Dendritic cell treated with granulocyte-macrophage colony-stimulating factor and Interleukin-4, amounts not matched to agents 40 ng/mL and 50 ng/mL, for 4 days (primary cell): ENCODE measurements around the gene TBC1D3B.
"Not testable (repeated sequence)": the region's sequence is repeated elsewhere in the genome, so short reads cannot be mapped to it uniquely, and the experiment has no call there.

Experiments
- H3K27ac Mint-ChIP-seq: one replicate; pipeline ENCODE4 v1.8.0; 2022; ENCODE audit warnings: mild to moderate bottlenecking, mixed read lengths
- H3K27me3 Mint-ChIP-seq: one replicate; pipeline ENCODE4 v1.8.0; 2022; ENCODE audit warnings: mild to moderate bottlenecking, mixed read lengths
- H3K36me3 Mint-ChIP-seq: one replicate; pipeline ENCODE4 v1.8.0; 2022; ENCODE audit warnings: low read depth, mixed read lengths
- H3K4me1 Mint-ChIP-seq: one replicate; pipeline ENCODE4 v1.8.0; 2022; ENCODE audit warnings: low read depth, mixed read lengths
- H3K4me3 Mint-ChIP-seq: one replicate; pipeline ENCODE4 v1.8.0; 2022; ENCODE audit warnings: mild to moderate bottlenecking, moderate library complexity, mixed read lengths
- H3K9me3 Mint-ChIP-seq: one replicate; pipeline ENCODE4 v1.8.0; 2022; ENCODE audit warnings: mixed read lengths
- intact Hi-C: fragments of 100-400 bp; cut with micrococcal nuclease; formaldehyde crosslinking; loops from one replicate; pipeline ENCODE4 v1.15.0; 2022

Gene TBC1D3B

GRCh38 chr17:36176536-36176935 is at the start of gene TBC1D3B:
Gene TBC1D3B (minus strand): TSS chr17:36176636. CDS start chr17:36175050, 1,586 bp downstream.
- H3K4me1 Mint-ChIP-seq, H3K27me3 Mint-ChIP-seq, H3K9me3 Mint-ChIP-seq, H3K36me3 Mint-ChIP-seq, H3K4me3 Mint-ChIP-seq, intact Hi-C loops, H3K27ac Mint-ChIP-seq: not testable (repeated sequence)

- H3K9me3 Mint-ChIP-seq = peaks cover 16% of the 10 kb centered on the region
- H3K27me3 Mint-ChIP-seq, H3K4me3 Mint-ChIP-seq, H3K27ac Mint-ChIP-seq, intact Hi-C loops, H3K36me3 Mint-ChIP-seq, H3K4me1 Mint-ChIP-seq: not testable (repeated sequence)
Observed at GRCh38 chr17:36222967-36223366, 46.5 kb upstream of the TBC1D3B start.

GRCh38 chr17:36221581-36222100 is 45.2 kb upstream of the TBC1D3B start:
- H3K4me1 Mint-ChIP-seq, intact Hi-C loops, H3K36me3 Mint-ChIP-seq, H3K4me3 Mint-ChIP-seq, H3K27me3 Mint-ChIP-seq, H3K27ac Mint-ChIP-seq: not testable (repeated sequence)
- peaks cover 21% of the 10 kb centered on the region for H3K9me3 Mint-ChIP-seq

- H3K36me3 Mint-ChIP-seq, H3K27ac Mint-ChIP-seq, H3K4me1 Mint-ChIP-seq, intact Hi-C loops, H3K27me3 Mint-ChIP-seq, H3K4me3 Mint-ChIP-seq: not testable (repeated sequence)
- H3K9me3 Mint-ChIP-seq = peaks cover 21% of the 10 kb centered on the region
Observed at GRCh38 chr17:36220737-36221580, 44.5 kb upstream of the TBC1D3B start.

GRCh38 chr17:36219556-36219955 is 43.1 kb upstream of the TBC1D3B start:
- H3K27ac Mint-ChIP-seq, H3K27me3 Mint-ChIP-seq, H3K36me3 Mint-ChIP-seq, H3K4me3 Mint-ChIP-seq, intact Hi-C loops: not testable (repeated sequence)
- Mint-ChIP-seq H3K4me1 (peaks cover 16% of the 10 kb centered on the region), H3K9me3 (peaks cover 21% of the 10 kb centered on the region)

GRCh38 chr17:36215406-36216308 is 39.2 kb upstream of the TBC1D3B start:
- H3K4me3 Mint-ChIP-seq, intact Hi-C loops, H3K27me3 Mint-ChIP-seq, H3K36me3 Mint-ChIP-seq: not testable (repeated sequence)
- Mint-ChIP-seq H3K9me3 (peaks cover 21% of the 10 kb centered on the region), H3K4me1 (peaks cover 52% of the 10 kb centered on the region), H3K27ac (peak overlapping the region; percentile 19)

GRCh38 chr17:36214918-36215317 is 38.5 kb upstream of the TBC1D3B start:
- Mint-ChIP-seq H3K36me3 (peaks cover 6% of the 10 kb centered on the region), H3K4me3 (no peak overlapping the region), H3K27ac (peak overlapping the region; percentile 19), H3K9me3 (peaks cover 21% of the 10 kb centered on the region), H3K4me1 (peaks cover 60% of the 10 kb centered on the region), H3K27me3 (no peaks in the 10 kb centered on the region)
- intact Hi-C loops = loop anchor here (5.0 kb wide), 1 partner anchor 272 kb away; the partner anchor contains the start of gene ZNHIT3

GRCh38 chr17:36213695-36214094 is 37.3 kb upstream of the TBC1D3B start:
- Mint-ChIP-seq H3K27me3 (no peaks in the 10 kb centered on the region), H3K27ac (no peak overlapping the region), H3K4me1 (peaks cover 66% of the 10 kb centered on the region), H3K4me3 (no peak overlapping the region), H3K9me3 (peaks cover 13% of the 10 kb centered on the region), H3K36me3 (peaks cover 5% of the 10 kb centered on the region)
- intact Hi-C loops = loop anchor here (5.0 kb wide), 1 partner anchor 274 kb away; the partner anchor contains the start of gene ZNHIT3

GRCh38 chr17:36212966-36213365 is 36.5 kb upstream of the TBC1D3B start:
- no peak overlapping the region for H3K4me3 Mint-ChIP-seq
- no peak overlapping the region for H3K27ac Mint-ChIP-seq
- H3K27me3 Mint-ChIP-seq = no peaks in the 10 kb centered on the region
- peaks cover 66% of the 10 kb centered on the region for H3K4me1 Mint-ChIP-seq
- intact Hi-C loops = loop anchor here (5.0 kb wide), 1 partner anchor 274 kb away; the partner anchor contains the start of gene ZNHIT3
- H3K9me3 Mint-ChIP-seq = peaks cover 5% of the 10 kb centered on the region
- no peaks in the 10 kb centered on the region for H3K36me3 Mint-ChIP-seq

GRCh38 chr17:36212272-36212605 is 35.8 kb upstream of the TBC1D3B start:
- H3K4me1 Mint-ChIP-seq = peaks cover 70% of the 10 kb centered on the region
- intact Hi-C loops = loop anchor here (5.0 kb wide), 1 partner anchor 275 kb away; the partner anchor contains the start of gene ZNHIT3
- H3K9me3 Mint-ChIP-seq = no peaks in the 10 kb centered on the region
- H3K36me3 Mint-ChIP-seq = no peaks in the 10 kb centered on the region
- H3K27ac Mint-ChIP-seq = peak overlapping the region; percentile 82
- H3K27me3 Mint-ChIP-seq = peaks cover 2% of the 10 kb centered on the region
- peak overlapping the region; percentile 27 for H3K4me3 Mint-ChIP-seq

GRCh38 chr17:36211484-36212271 is 35.2 kb upstream of the TBC1D3B start:
- not testable (repeated sequence) for H3K9me3 Mint-ChIP-seq, H3K36me3 Mint-ChIP-seq, H3K27me3 Mint-ChIP-seq
- Mint-ChIP-seq H3K4me1 (peaks cover 76% of the 10 kb centered on the region), H3K27ac (peak overlapping the region; percentile 82), H3K4me3 (peak overlapping the region; percentile 62)
- intact Hi-C loops = loop anchor here (5.0 kb wide), 1 partner anchor 276 kb away; the partner anchor contains the start of gene ZNHIT3

GRCh38 chr17:36210439-36211211 is 34.2 kb upstream of the TBC1D3B start, which contains the start of gene CCL4L2:
Gene CCL4L2 (plus strand): TSS chr17:36211063.
- H3K27ac Mint-ChIP-seq = peak within 1 kb of the TSS; percentile 82
- not testable (repeated sequence) for H3K9me3 Mint-ChIP-seq, H3K27me3 Mint-ChIP-seq, H3K36me3 Mint-ChIP-seq
- intact Hi-C loops = loop anchor here (5.0 kb wide), 1 partner anchor 277 kb away; the partner anchor contains the start of gene ZNHIT3
- H3K4me1 Mint-ChIP-seq = peaks cover 82% of the 10 kb centered on the region
- peak within 1 kb of the TSS; percentile 62 for H3K4me3 Mint-ChIP-seq
